DOHH2 (cell line): ENCODE measurements around the gene RLF.

Experiments
- H3F3A ChIP-seq: fragments of 200-600 bp; sonication (generic), shearing (Covaris generic); 2 replicates; pipeline ENCODE4 v1.6.0; 2016; ENCODE audit warnings: antibody characterized with exemption, mild to moderate bottlenecking; ENCODE audit not compliant: control insufficient read depth, insufficient read depth
- H3K27ac ChIP-seq: fragments of 200-600 bp; sonication (generic); 2 replicates; pipeline ENCODE4 v1.5.1; 2014; ENCODE audit warnings: low read depth, mild to moderate bottlenecking, low read length, moderate library complexity
- H3K27me3 ChIP-seq: fragments of 200-600 bp; sonication (generic); 2 replicates; pipeline ENCODE4 v1.6.1; 2014; ENCODE audit warnings: mild to moderate bottlenecking, low read length, mixed read lengths; ENCODE audit not compliant: control insufficient read depth
- H3K36me3 ChIP-seq: fragments of 200-600 bp; sonication (generic); 2 replicates; pipeline ENCODE4 v1.6.1; 2014; ENCODE audit warnings: mild to moderate bottlenecking, low read length, moderate library complexity, mixed read lengths; ENCODE audit not compliant: control insufficient read depth
- H3K4me1 ChIP-seq: fragments of 200-600 bp; sonication (generic); 2 replicates; pipeline ENCODE4 v1.6.1; 2014; ENCODE audit warnings: mild to moderate bottlenecking, low read length, mixed read lengths; ENCODE audit not compliant: control insufficient read depth
- H3K4me2 ChIP-seq: fragments of 200-600 bp; sonication (generic); 2 replicates; pipeline ENCODE4 v1.6.0; 2014; ENCODE audit warnings: mild to moderate bottlenecking, low read length, moderate library complexity
- H3K4me3 ChIP-seq: fragments of 200-600 bp; sonication (generic); 2 replicates; pipeline ENCODE4 v1.5.1; 2014; ENCODE audit warnings: mild to moderate bottlenecking, low read length, mixed read lengths
- H3K79me2 ChIP-seq: fragments of 200-600 bp; sonication (generic); 2 replicates; pipeline ENCODE4 v1.6.1; 2014; ENCODE audit warnings: mild to moderate bottlenecking, low read length, mixed read lengths; ENCODE audit not compliant: control insufficient read depth
- H3K9me2 ChIP-seq: fragments of 200-600 bp; sonication (generic); replicated peaks from 2 replicates; pipeline ENCODE4 v1.6.1; 2014; ENCODE audit warnings: mild to moderate bottlenecking, low read length, mixed read lengths; ENCODE audit not compliant: control insufficient read depth
- H3K9me3 ChIP-seq: fragments of 200-600 bp; sonication (generic); 2 replicates; pipeline ENCODE4 v1.6.1; 2014; ENCODE audit warnings: antibody characterized with exemption, low read length, mixed read lengths; ENCODE audit not compliant: control insufficient read depth, insufficient read depth
- H4K20me1 ChIP-seq: fragments of 200-600 bp; sonication (generic); 2 replicates; pipeline ENCODE4 v1.6.0; 2014; ENCODE audit warnings: low read depth, mild to moderate bottlenecking, antibody characterized with exemption, low read length, moderate library complexity; ENCODE audit not compliant: control insufficient read depth, insufficient read depth
- CTCF ChIP-seq: fragments of 200-600 bp; sonication (generic); IDR thresholded peaks from one replicate; pipeline ENCODE4 v1.5.1; 2014; ENCODE audit warnings: antibody characterized with exemption, mild to moderate bottlenecking, low read depth, low read length; ENCODE audit not compliant: poor library complexity, severe bottlenecking
- EZH2phosphoT487 ChIP-seq: fragments of 200-600 bp; sonication (generic); IDR thresholded peaks from 2 replicates; pipeline ENCODE4 v1.6.1; 2017; ENCODE audit warnings: borderline replicate concordance, mild to moderate bottlenecking, antibody characterized with exemption, low read length, moderate library complexity, mixed read lengths

The RLF gene

GRCh38 chr1:40239626-40240025 is 78.4 kb downstream of the RLF start:
- peaks cover 3% of the 10 kb centered on the region; the same call in 1 of the 2 replicates for H3F3A ChIP-seq
- H4K20me1 ChIP-seq = no peaks in the 10 kb centered on the region
- peaks cover 49% of the 10 kb centered on the region for H3K36me3 ChIP-seq

GRCh38 chr1:40240390-40240789 is 79.2 kb downstream of the RLF start:
- Histone ChIP-seq H4K20me1 (no peaks in the 10 kb centered on the region), H3K4me2 (no peak overlapping the region), H3K4me3 (no peak overlapping the region), H3K27me3 (no peaks in the 10 kb centered on the region), H3K9me3 (no peaks in the 10 kb centered on the region), H3K36me3 (peaks cover 45% of the 10 kb centered on the region), H3F3A (peaks cover 3% of the 10 kb centered on the region; the same call in 1 of the 2 replicates), H3K4me1 (no peaks in the 10 kb centered on the region), H3K27ac (no peak overlapping the region), H3K79me2 (no peaks in the 10 kb centered on the region), H3K9me2 (no peaks in the 10 kb centered on the region)
- no peak for TF ChIP-seq EZH2phosphoT487
- TF ChIP-seq CTCF = no peak

More at GRCh38 chr1:40239626-40240025, 78.4 kb downstream of the RLF start:
- Histone ChIP-seq H3K4me3 (no peak overlapping the region), H3K4me1 (no peaks in the 10 kb centered on the region), H3K27me3 (no peaks in the 10 kb centered on the region), H3K9me3 (no peaks in the 10 kb centered on the region), H3K79me2 (no peaks in the 10 kb centered on the region), H3K27ac (no peak overlapping the region), H3K9me2 (no peaks in the 10 kb centered on the region), H3K4me2 (no peak overlapping the region)
- TF ChIP-seq EZH2phosphoT487 = no peak

- Histone ChIP-seq H3K4me1 (no peaks in the 10 kb centered on the region), H3K36me3 (peaks cover 35% of the 10 kb centered on the region), H3K27me3 (no peaks in the 10 kb centered on the region), H3K9me3 (no peaks in the 10 kb centered on the region), H3K4me2 (no peak overlapping the region), H3K4me3 (no peak overlapping the region), H4K20me1 (no peaks in the 10 kb centered on the region), H3K9me2 (no peaks in the 10 kb centered on the region), H3K27ac (no peak overlapping the region), H3K79me2 (no peaks in the 10 kb centered on the region), H3F3A (peaks cover 3% of the 10 kb centered on the region; the same call in 1 of the 2 replicates)
- TF ChIP-seq CTCF = no peak
- TF ChIP-seq EZH2phosphoT487 = no peak
Observed at GRCh38 chr1:40241362-40241761, 80.2 kb downstream of the RLF start.

- no peak overlapping the region for H3K4me3 ChIP-seq
- H3K4me2 ChIP-seq = no peak overlapping the region
- H3K27ac ChIP-seq = no peak overlapping the region
- TF ChIP-seq CTCF (no peak), EZH2phosphoT487 (no peak)
- H3K9me2 ChIP-seq = no peaks in the 10 kb centered on the region
- peaks cover 15% of the 10 kb centered on the region for H3K36me3 ChIP-seq
- no peaks in the 10 kb centered on the region for H3K27me3 ChIP-seq
- H3K4me1 ChIP-seq = no peaks in the 10 kb centered on the region
- no peaks in the 10 kb centered on the region for H3K79me2 ChIP-seq
- no peaks in the 10 kb centered on the region for H4K20me1 ChIP-seq
- no peaks in the 10 kb centered on the region for H3K9me3 ChIP-seq
- peaks cover 5% of the 10 kb centered on the region; the same call in 1 of the 2 replicates for H3F3A ChIP-seq
Observed at GRCh38 chr1:40243351-40243750, 82.2 kb downstream of the RLF start.
